AG09309 (cell line): ENCODE data around the gene ANO3.

Experiments used
- DNase-seq: peaks from one replicate; pipeline ENCODE4 v3.0.0-alpha.2; 2010; ENCODE audit warnings: low read depth
- H3K4me3 ChIP-seq: 2 replicates; pipeline ENCODE4 v1.5.1; 2011; ENCODE audit warnings: mild to moderate bottlenecking, low read depth, low read length, moderate library complexity; ENCODE audit not compliant: control insufficient read depth
- CTCF ChIP-seq: IDR thresholded peaks from 2 replicates; pipeline ENCODE4 v1.5.1; 2011; ENCODE audit warnings: mild to moderate bottlenecking, low read depth, low read length, inconsistent platforms; ENCODE audit not compliant: insufficient read depth, control insufficient read depth; ENCODE audit errors: missing control alignments

Gene ANO3

GRCh38 chr11:26412955-26413354 lies 81.0 kb downstream of the ANO3 start:
- TF ChIP-seq CTCF: no peak
- no peak for DNase-seq
- no peak overlapping the region for H3K4me3 ChIP-seq

- TF ChIP-seq CTCF: no peak
These were observed 86.5 kb downstream of the ANO3 start for GRCh38 chr11:26418386-26418912.

DNA sequence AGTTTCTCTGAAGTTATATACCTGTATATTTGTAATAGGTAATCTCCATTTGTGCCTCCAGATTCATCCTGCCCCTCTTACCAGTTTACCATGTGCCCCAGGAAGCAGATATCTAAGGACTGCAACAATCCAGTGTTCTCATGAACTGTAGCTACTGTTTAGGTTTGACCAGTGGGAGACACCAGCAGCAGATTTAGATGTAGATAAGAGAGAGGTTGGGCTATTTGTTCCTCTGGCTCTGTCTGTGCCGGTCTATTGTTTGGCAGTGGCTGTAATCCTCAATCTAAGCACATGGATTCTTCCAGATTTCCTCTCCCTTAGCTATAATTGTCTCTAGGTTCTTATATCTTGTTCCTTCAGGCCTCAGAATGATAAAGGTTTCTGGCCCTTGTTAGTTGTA lies 88.4 kb downstream of the ANO3 start:
- H3K4me3 ChIP-seq: no peak overlapping the region
- TF ChIP-seq CTCF: no peak
- no peak for DNase-seq

More at GRCh38 chr11:26418386-26418912, 86.5 kb downstream of the ANO3 start:
- H3K4me3 ChIP-seq: no peak overlapping the region
- no peak for DNase-seq

DNA sequence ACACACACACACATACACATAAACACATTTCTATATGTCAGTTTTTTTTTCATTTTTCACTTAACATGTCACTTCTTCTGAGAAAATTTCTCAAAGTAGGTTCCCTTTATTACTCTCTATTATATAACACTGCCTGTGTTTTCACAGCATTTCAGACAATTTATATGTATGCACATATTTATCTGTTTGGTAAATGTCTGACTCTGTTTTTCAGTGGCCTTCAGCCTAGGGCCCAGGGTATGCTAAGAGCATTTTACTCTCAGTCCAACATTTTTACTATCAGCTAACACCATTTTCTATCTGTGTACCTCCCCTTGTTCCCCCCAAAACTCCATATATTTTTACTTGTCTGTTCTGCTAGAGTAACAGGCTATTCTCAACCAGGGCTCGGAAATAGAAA lies 92.3 kb downstream of the ANO3 start:
- TF ChIP-seq CTCF: no peak
- DNase-seq: no peak

DNA sequence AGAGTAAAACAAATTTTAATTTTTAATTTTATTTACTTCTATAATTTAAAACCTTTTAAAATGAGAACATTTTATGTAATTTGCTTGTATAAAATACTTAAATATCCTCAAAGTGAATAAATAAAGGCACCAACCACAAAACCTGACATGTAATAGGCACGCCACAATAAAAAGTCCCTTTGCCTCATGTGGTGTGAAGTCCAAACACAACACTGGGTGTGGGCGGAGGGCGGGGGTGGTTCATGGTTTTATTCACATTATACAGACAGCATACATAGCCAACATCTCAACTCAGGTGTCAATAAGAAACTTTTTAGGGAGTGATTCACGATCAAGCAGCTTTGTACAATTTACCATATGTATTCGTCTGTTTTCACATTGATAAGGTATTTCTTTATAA lies 107.9 kb downstream of the ANO3 start:
- no peak for DNase-seq
- no peak for TF ChIP-seq CTCF

More for the DNA sequence above, 92.3 kb downstream of the ANO3 start:
- no peak overlapping the region for H3K4me3 ChIP-seq

DNA sequence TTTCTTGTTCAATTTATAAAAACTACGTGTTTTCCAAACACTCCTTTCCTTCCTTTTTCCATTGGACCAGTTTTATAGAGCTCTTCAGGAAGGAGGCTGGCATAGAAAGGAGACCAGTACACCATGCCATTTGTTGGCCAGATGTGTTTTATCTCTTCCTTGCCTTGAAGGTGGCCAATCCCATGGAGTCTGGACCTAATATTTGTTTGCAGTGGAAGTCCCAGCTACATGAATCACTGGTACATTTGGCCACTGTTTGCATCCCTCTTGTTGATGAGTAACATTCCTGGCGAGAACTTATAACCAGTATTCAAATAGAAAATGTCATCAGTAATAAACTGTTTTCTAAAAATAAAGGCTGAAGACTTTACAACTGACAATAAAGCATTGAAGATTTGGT lies 110.2 kb downstream of the ANO3 start:
- DNase-seq: peak; percentile 54
- H3K4me3 ChIP-seq: no peak overlapping the region

More for the DNA sequence above, 107.9 kb downstream of the ANO3 start:
- no peak overlapping the region for H3K4me3 ChIP-seq

More for the DNA sequence above, 110.2 kb downstream of the ANO3 start:
- TF ChIP-seq CTCF: no peak
